ENCODE measurements around the gene TBC1D4.

Gene TBC1D4

DNA sequence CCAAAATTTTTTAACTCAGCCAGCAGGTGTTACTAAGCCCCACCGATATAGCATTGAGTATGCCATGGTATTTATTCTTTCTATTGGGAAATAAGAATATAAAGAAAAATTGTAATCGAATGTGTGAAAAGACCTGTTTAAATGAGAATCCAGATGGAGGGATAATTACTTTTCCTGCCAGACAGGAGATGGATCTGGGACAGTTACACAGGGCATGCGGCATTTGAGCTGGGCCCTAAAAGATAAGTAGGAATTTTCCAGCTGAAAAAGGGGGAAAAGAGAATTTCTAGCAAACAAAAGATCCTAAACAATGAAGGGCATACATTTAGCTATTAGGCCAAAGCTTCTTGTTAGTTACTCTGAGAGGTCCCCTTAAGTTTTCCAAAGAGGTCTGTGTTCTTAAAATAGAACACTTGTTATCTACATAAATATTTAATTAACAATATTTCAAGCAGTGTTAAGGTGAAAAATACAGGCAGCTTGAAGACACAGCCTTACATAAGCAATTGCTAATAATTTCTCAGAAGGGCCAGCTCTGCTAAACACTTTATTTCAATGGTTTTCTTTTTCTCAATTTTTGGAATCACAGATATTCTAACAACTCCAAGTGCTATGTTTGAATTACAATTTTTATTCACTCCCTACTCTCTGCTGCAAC lies 63.7 kb downstream of the TBC1D4 start:
- no peak for DNase-seq
- Histone ChIP-seq H3K9me3 (ENCODE audit: severe bottlenecking) (no peaks in the 10 kb centered on the region), H3K4me3 (ENCODE audit: low read depth, low read length) (no peak overlapping the region), H3K36me3 (no peaks in the 10 kb centered on the region), H3K27me3 (ENCODE audit: insufficient read depth, low read depth, severe bottlenecking) (no peaks in the 10 kb centered on the region), H3K27ac (no peak overlapping the region)
- TF ChIP-seq, protein P1, sequence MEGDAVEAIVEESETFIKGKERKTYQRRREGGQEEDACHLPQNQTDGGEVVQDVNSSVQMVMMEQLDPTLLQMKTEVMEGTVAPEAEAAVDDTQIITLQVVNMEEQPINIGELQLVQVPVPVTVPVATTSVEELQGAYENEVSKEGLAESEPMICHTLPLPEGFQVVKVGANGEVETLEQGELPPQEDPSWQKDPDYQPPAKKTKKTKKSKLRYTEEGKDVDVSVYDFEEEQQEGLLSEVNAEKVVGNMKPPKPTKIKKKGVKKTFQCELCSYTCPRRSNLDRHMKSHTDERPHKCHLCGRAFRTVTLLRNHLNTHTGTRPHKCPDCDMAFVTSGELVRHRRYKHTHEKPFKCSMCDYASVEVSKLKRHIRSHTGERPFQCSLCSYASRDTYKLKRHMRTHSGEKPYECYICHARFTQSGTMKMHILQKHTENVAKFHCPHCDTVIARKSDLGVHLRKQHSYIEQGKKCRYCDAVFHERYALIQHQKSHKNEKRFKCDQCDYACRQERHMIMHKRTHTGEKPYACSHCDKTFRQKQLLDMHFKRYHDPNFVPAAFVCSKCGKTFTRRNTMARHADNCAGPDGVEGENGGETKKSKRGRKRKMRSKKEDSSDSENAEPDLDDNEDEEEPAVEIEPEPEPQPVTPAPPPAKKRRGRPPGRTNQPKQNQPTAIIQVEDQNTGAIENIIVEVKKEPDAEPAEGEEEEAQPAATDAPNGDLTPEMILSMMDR (IDR thresholded peaks at IDR 0.05; ENCODE audit: low read depth, low read length) = no peak

DNA sequence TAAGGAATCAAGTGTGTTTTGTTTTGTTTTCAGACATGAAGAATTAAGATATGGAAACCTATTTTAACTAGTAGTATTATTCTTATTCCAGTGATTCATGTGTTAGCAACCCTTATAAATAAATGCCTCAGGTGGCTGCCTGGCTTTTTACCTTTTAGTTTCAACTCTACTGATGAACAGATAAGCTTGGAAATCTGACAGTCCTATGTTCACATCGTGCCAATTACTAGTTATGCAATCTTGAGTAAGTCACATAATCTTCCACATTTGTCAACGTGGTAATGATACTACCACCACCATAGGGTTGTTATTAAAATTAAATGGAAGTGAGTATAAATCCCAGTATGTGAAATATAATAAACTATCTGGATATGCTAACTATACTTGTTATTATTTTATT lies 64.3 kb downstream of the TBC1D4 start:
- H3K36me3 ChIP-seq = no peaks in the 10 kb centered on the region
- no peaks in the 10 kb centered on the region for H3K27me3 ChIP-seq (ENCODE audit: insufficient read depth, low read depth, severe bottlenecking)
- H3K4me3 ChIP-seq (ENCODE audit: low read depth, low read length) = no peak overlapping the region
- no peak overlapping the region for H3K27ac ChIP-seq
- DNase-seq = no peak
- TF ChIP-seq, protein P1 (IDR thresholded peaks at IDR 0.05; ENCODE audit: low read depth, low read length) = no peak
- H3K9me3 ChIP-seq (ENCODE audit: severe bottlenecking) = no peaks in the 10 kb centered on the region

DNA sequence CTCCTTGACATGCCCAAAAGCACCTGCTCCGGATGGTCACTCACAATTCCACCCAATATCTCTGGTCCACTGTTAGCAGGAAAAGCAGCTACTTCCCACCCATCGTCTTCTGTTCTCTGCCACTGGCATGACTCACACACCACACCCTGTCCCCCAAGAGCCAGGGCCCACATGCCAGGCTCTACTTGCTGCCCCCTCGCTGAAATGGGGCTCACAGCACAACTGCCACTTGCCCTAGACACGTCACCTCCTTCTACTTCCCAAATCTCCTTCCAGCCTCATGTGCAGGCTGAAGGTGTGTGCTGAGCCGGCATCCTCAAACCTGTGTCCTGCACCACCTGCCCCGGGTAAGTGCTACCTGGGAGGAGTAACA lies 65.0 kb downstream of the TBC1D4 start:
- DNase-seq = no peak
- Histone ChIP-seq H3K36me3 (no peaks in the 10 kb centered on the region), H3K4me3 (ENCODE audit: low read depth, low read length) (no peak overlapping the region), H3K27ac (no peak overlapping the region), H3K27me3 (ENCODE audit: insufficient read depth, low read depth, severe bottlenecking) (no peaks in the 10 kb centered on the region), H3K9me3 (ENCODE audit: severe bottlenecking) (no peaks in the 10 kb centered on the region)
- TF ChIP-seq, protein P1 (IDR thresholded peaks at IDR 0.05; ENCODE audit: low read depth, low read length) = no peak

DNA sequence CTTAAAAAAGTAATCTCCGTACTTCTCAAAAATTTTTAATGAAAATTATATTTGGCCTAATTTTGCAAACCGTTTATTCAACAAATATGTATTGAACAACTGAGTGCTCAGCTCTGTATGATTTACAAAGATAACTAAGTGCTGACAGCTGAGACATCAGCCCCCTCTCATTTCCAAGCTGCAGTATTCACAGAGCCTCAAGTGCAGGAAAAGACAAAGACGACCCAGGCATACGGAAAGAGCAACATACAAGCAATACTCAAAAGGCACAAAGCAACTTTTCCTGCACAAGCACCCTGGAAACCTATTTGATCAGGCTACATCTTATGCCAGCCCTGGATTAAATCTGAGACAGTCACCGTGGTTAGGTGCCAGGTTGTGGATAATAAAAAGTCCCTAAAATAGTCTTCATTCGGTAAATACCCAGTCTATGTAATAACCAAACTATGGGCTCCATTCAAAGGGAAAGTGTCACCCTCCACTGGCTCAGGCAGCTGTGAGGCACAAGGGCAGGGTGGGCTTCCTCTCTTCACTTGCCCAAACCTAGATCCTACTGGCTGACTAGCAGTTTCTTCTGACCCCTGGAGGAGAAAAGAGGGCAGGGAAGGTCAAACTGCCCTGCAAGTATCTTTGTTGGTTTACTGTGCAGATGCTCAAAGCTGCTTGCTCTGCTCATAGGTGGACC lies 65.5 kb downstream of the TBC1D4 start:
- H3K4me3 ChIP-seq (ENCODE audit: low read depth, low read length) = no peak overlapping the region
- DNase-seq = no peak
- H3K27ac ChIP-seq = no peak overlapping the region
- no peaks in the 10 kb centered on the region for H3K36me3 ChIP-seq
- no peaks in the 10 kb centered on the region for H3K9me3 ChIP-seq (ENCODE audit: severe bottlenecking)
- no peaks in the 10 kb centered on the region for H3K27me3 ChIP-seq (ENCODE audit: insufficient read depth, low read depth, severe bottlenecking)
- TF ChIP-seq, protein P1 (IDR thresholded peaks at IDR 0.05; ENCODE audit: low read depth, low read length) = no peak

DNA sequence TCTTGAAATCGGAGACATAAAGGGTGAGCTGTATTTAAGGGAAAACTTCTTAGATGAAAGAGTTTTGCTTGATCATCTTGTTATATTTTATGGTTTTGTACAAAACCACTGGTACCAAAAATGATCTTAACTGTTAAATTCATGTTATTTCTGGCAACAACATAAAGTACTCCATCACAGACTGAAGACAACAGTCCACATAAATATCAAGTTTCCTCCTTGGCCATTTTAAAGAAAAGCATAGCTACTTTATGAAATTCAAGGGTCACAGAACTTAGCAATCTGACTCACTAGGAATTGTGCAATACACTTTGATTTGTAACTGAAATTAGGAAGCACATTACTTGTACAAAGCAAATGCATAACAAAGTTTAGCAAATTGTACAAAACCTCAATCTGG lies 66.3 kb downstream of the TBC1D4 start:
- Histone ChIP-seq H3K27me3 (ENCODE audit: insufficient read depth, low read depth, severe bottlenecking) (no peaks in the 10 kb centered on the region), H3K9me3 (ENCODE audit: severe bottlenecking) (no peaks in the 10 kb centered on the region), H3K27ac (no peak overlapping the region), H3K4me3 (ENCODE audit: low read depth, low read length) (no peak overlapping the region), H3K36me3 (no peaks in the 10 kb centered on the region)
- TF ChIP-seq, protein P1 (IDR thresholded peaks at IDR 0.05; ENCODE audit: low read depth, low read length) = no peak
- no peak for DNase-seq

Measured in WERI-Rb-1 (cell line).